GM23248 (cell line): ENCODE data around the gene PFDN1.

Experiments used
- EZH2 ChIP-seq: fragments of 200-600 bp; sonication (generic); IDR thresholded peaks from 2 replicates; pipeline ENCODE4 v1.6.1; 2018; ENCODE audit warnings: antibody characterized with exemption, mild to moderate bottlenecking; ENCODE audit not compliant: insufficient read depth, poor library complexity, severe bottlenecking
- EZH2phosphoT487 ChIP-seq: fragments of 200-600 bp; sonication (generic); IDR thresholded peaks from 2 replicates; pipeline ENCODE4 v1.6.1; 2018; ENCODE audit warnings: antibody characterized with exemption, moderate library complexity, mild to moderate bottlenecking, low read depth; ENCODE audit not compliant: insufficient read depth

DNA sequence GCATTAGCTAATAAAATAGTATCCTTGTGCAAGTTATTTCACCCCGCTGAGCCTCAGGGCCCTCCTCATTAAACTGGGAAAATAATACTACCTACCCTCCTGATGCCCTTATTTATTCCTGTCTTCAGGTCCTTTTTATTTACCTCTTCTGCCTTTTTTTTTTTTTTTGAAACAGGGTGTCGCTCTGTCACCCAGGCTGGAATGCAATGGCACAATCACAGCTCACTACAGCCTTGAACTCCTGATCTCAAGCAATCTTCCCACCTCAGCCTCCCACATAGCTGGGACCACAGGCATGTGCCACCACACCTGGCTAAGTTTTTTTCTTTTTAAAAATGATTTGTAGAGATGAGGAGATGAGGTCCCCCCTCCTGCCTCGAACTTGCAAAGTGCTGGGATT, 22.6 kb upstream of the PFDN1 start:
- TF ChIP-seq EZH2phosphoT487 (no peak), EZH2 (no peak)
